Parathyroid adenoma (tissue), 2 donors: ENCODE data around the gene PARD6B.

ENCODE experiments used
- H2AFZ ChIP-seq: fragments of 300-600 bp; sonication (generic); one replicate; pipeline ENCODE4 v1.7.0; 2017; ENCODE audit warnings: antibody characterized with exemption, mild to moderate bottlenecking
- H3K27ac ChIP-seq: fragments of 300-600 bp; sonication (generic); one replicate; pipeline ENCODE4 v1.7.0; 2017
- H3K27me3 ChIP-seq: fragments of 300-600 bp; sonication (generic); one replicate; pipeline ENCODE4 v1.7.0; 2017; ENCODE audit warnings: low read length; ENCODE audit not compliant: control insufficient read depth, insufficient read depth
- H3K36me3 ChIP-seq: fragments of 300-600 bp; sonication (generic); one replicate; pipeline ENCODE4 v1.7.0; 2017; ENCODE audit warnings: low read length; ENCODE audit not compliant: control insufficient read depth, insufficient read depth
- H3K4me1 ChIP-seq: fragments of 300-600 bp; sonication (generic); one replicate; pipeline ENCODE4 v1.7.0; 2017; ENCODE audit warnings: control low read depth
- H3K4me2 ChIP-seq: fragments of 300-600 bp; sonication (generic); one replicate; pipeline ENCODE4 v1.7.0; 2017; ENCODE audit warnings: low read length
- H3K4me3 ChIP-seq: fragments of 300-600 bp; sonication (generic); one replicate; pipeline ENCODE4 v1.7.0; 2017; ENCODE audit warnings: low read depth, low read length
- H3K79me2 ChIP-seq: fragments of 300-600 bp; sonication (generic); one replicate; pipeline ENCODE4 v1.7.0; 2017; ENCODE audit warnings: control low read depth
- H3K9ac ChIP-seq: fragments of 300-600 bp; sonication (generic); one replicate; pipeline ENCODE4 v1.7.0; 2017; ENCODE audit warnings: mild to moderate bottlenecking
- H3K9me3 ChIP-seq: fragments of 300-600 bp; sonication (generic); one replicate; pipeline ENCODE4 v1.7.0; 2017; ENCODE audit warnings: low read length; ENCODE audit not compliant: control insufficient read depth
- TF ChIP-seq, protein P1 (sequence below): fragments of 300-600 bp; sonication (generic); IDR thresholded peaks from one replicate; pipeline ENCODE4 v1.7.0; 2017; ENCODE audit warnings: antibody characterized with exemption, mild to moderate bottlenecking
- donor health status: primary hyperparathyroidism.

The PARD6B gene

GRCh38 chr20:50724112-50724725, 7.2 kb upstream of the PARD6B start:
- H3K27me3 ChIP-seq: no peaks in the 10 kb centered on the region
- no peak overlapping the region for H3K4me3 ChIP-seq
- TF ChIP-seq, protein P1, sequence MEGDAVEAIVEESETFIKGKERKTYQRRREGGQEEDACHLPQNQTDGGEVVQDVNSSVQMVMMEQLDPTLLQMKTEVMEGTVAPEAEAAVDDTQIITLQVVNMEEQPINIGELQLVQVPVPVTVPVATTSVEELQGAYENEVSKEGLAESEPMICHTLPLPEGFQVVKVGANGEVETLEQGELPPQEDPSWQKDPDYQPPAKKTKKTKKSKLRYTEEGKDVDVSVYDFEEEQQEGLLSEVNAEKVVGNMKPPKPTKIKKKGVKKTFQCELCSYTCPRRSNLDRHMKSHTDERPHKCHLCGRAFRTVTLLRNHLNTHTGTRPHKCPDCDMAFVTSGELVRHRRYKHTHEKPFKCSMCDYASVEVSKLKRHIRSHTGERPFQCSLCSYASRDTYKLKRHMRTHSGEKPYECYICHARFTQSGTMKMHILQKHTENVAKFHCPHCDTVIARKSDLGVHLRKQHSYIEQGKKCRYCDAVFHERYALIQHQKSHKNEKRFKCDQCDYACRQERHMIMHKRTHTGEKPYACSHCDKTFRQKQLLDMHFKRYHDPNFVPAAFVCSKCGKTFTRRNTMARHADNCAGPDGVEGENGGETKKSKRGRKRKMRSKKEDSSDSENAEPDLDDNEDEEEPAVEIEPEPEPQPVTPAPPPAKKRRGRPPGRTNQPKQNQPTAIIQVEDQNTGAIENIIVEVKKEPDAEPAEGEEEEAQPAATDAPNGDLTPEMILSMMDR: no peak
- no peak overlapping the region for H3K4me2 ChIP-seq
- H3K4me1 ChIP-seq: peaks cover 16% of the 10 kb centered on the region
- peak overlapping the region; percentile 11 for H3K27ac ChIP-seq
- H3K9me3 ChIP-seq: no peaks in the 10 kb centered on the region
- peak overlapping the region; percentile 89 for H2AFZ ChIP-seq
- H3K36me3 ChIP-seq: no peaks in the 10 kb centered on the region
- no peak overlapping the region for H3K9ac ChIP-seq
- H3K79me2 ChIP-seq: no peaks in the 10 kb centered on the region

DNA sequence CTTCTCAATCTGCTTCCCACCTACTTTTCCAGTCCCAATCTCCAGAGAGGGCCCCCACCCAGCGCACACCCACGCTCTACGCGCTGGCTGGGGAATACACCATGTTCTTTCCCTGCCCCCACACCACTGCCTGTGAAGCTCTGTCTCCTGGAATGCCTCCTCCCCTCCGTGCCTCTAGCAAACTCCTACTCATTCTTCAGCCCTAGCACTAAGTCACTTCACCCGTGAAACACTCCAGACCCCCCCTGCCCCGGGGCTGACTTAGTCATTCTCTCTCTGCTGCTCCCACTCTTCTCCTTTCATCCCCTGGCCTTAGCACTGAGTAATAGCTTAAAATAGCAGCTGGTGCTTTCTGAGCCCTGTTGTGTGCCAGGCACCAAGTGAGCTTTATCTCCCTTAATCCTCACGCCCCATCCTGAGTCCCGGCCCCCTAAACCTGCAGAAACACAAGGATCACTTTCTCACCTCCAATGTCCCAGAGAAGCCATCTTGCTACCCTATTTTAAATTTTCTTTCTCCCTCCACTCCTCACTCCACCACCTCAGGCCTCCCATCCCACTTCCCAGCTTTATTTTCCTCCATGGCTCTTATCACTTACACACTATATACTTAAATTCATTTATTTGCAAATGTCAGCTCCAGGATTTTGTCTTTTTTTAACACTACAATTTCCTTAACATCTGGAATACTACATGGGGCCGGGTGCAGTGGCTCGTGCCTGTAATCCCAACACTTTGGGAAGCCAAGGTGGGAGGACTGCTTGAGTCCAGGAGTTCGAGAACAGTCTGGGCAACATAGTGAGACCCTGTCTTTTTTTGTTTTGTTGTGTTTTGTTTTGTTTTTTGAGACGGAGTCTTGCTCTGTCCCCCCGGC, 6.3 kb upstream of the PARD6B start:
- TF ChIP-seq, protein P1: no peak
- Histone ChIP-seq H3K9me3 (no peaks in the 10 kb centered on the region), H3K4me2 (no peak overlapping the region), H3K36me3 (no peaks in the 10 kb centered on the region), H3K9ac (no peak overlapping the region), H3K4me3 (no peak overlapping the region), H3K27ac (peak overlapping the region; percentile 24), H2AFZ (peak overlapping the region; percentile 89), H3K4me1 (peaks cover 19% of the 10 kb centered on the region), H3K79me2 (no peaks in the 10 kb centered on the region), H3K27me3 (no peaks in the 10 kb centered on the region)

DNA sequence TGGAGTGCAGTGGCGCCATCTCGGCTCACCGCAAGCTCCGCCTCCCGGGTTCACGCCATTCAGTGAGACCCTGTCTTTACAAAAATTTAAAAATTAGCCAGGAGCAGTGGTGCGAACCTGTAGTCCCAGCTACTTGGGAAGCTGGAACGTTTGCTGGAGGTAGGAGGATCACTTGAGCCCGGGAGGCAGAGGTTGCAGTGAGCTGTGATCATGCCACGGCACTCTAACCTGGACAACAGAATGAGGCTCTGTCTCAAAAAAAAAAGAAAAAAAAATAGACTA, 5.7 kb upstream of the PARD6B start:
- TF ChIP-seq, protein P1: no peak
- no peaks in the 10 kb centered on the region for H3K9me3 ChIP-seq
- H3K9ac ChIP-seq: no peak overlapping the region

DNA sequence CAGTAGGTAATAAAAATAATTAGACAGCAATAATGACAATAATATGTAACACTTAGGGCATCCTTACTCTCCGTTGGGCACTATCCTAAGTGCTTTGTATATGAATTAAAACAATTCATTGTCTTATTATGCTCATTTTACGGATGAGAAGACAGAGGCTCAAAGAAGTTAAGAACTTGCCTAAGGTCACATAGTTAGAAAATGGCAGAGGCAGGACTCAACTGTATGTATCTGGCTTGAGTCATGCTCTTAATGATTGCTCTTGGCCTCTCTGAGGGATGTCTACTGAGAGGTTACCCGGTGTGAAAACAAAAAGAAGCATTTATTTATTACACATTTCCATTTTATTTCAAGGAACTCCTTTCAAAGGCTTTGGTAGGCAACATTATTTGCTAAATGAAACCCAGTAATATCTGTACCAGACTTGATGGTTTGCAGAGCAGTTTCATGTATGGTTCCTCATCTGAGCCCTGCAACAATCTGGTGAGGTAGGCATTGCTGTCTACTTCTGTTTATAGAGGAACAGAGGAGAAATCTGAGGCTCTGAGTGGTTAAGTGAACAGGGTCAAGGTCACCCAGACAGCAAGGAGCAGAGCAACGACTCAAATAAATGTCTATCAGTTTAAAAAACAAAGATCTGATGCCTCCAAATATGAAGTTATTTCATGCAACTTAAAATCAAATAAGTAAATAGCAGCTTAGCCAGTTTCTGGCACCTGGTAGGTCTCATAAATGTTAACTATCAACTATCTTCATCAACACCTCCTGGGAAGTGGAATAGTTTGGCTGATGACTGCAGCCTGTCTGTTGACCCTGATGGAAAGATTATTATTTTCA, 4.2 kb upstream of the PARD6B start:
- H3K4me3 ChIP-seq: no peak overlapping the region
- H3K36me3 ChIP-seq: no peaks in the 10 kb centered on the region
- H3K4me1 ChIP-seq: peaks cover 21% of the 10 kb centered on the region

More for the DNA sequence above, 5.7 kb upstream of the PARD6B start:
- H3K27ac ChIP-seq: no peak overlapping the region
- no peak overlapping the region for H3K4me2 ChIP-seq
- H3K4me1 ChIP-seq: peaks cover 21% of the 10 kb centered on the region
- H3K4me3 ChIP-seq: no peak overlapping the region
- no peaks in the 10 kb centered on the region for H3K27me3 ChIP-seq
- H3K79me2 ChIP-seq: no peaks in the 10 kb centered on the region
- no peaks in the 10 kb centered on the region for H3K36me3 ChIP-seq
- no peak overlapping the region for H2AFZ ChIP-seq

More for the DNA sequence above, 4.2 kb upstream of the PARD6B start:
- Histone ChIP-seq H3K27me3 (no peaks in the 10 kb centered on the region), H3K9me3 (no peaks in the 10 kb centered on the region), H3K9ac (no peak overlapping the region), H3K79me2 (peaks cover 3% of the 10 kb centered on the region), H2AFZ (peak overlapping the region; percentile 55), H3K4me2 (no peak overlapping the region), H3K27ac (no peak overlapping the region)
- TF ChIP-seq, protein P1: no peak
